Measurements from ENCODE around the gene PHF5A.
"Not testable (repeated sequence)": the region's sequence is repeated elsewhere in the genome, so short reads cannot be mapped to it uniquely, and the experiment has no call there.

Gene PHF5A

DNA sequence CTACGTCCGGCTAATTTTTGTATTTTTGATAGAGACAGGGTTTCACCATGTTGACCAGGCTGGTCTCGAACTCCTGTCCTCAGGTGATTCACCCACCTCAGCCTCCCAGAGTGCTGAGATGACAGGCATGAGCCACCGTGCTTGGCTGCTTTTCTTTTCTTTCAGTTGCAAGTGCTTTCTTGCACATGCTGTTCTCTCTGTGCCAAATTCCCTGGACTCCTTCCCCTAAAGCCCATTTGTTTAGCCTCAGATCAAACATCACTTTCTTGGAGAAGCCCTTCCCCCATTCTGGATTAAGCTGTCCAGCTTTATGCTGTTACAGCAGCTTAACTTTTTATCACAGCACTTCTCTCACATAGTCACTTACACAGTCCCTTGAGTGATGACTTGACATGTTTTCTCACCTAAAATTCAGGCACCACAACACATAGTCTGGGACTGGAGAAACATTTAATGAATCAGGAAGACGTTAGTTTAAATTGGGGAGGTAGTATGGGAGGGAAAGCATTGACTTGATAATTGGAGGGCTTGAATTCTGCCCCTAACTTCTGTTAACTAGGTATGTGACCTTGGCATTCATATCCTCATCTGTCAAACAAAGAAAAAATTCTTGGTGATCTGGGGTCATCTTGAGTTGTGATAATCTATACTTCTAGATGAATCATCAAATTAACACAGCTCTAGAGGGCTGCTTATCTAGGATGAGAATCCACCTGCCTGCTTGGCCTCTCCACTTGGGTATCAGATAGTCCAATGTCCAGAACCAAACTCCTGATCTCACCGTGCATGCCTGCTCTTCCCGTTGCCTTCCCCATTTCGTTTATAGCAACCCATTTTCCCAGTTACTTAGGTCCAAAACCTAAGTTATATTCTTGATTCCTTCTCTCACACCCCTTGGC lies 18.8 kb upstream of the PHF5A start:
- no peak for DNase-seq

DNA sequence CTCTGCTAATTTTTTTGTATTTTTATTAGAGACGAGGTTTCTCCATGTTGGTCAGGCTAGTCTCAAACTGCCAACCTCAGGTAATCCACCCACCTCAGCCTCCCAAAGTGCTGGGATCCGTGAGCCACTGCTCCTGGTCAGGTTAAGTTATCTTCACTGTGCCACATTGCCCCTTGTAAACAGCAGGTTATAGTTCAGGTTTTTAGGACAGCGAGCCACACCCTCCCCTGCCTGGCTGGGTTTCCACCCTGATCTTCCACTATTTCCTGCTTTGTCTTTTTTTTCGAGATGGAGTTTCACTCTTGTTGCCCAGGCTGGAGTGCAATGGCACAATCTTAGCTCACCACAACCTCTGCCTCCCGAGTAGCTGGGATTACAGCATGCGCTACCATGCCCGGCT lies 16.5 kb upstream of the PHF5A start:
- no peak for DNase-seq

DNA sequence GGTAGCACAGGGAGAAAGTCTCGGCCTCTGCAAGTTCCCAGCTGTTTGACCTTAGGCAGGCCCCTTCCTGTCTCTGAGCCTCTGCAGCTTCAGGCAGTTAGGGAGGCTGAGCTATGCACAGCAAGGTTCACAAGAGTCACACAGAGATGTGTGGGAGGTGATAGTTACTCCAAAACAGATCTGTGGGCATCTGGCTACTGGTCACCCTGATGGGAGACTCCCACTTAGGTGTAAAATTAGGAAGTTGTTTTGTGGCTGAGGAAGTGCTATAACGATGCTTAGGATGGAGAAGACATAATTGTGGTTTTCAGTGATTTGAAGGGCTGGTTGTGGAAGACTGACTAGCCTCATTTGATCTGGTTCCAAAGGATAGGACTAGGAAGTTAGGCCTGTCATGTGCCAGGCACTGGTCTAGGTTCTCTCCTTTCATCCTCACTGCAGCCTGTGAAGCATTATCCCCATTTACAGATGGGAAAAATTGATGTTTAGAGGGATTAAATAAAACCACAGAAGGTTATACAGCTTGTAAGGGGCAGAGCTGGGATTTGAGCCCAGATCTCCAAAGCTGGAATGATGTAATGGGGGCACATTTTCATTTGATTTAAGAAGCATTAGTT lies 13.9 kb upstream of the PHF5A start:
- DNase-seq, result no peak

DNA sequence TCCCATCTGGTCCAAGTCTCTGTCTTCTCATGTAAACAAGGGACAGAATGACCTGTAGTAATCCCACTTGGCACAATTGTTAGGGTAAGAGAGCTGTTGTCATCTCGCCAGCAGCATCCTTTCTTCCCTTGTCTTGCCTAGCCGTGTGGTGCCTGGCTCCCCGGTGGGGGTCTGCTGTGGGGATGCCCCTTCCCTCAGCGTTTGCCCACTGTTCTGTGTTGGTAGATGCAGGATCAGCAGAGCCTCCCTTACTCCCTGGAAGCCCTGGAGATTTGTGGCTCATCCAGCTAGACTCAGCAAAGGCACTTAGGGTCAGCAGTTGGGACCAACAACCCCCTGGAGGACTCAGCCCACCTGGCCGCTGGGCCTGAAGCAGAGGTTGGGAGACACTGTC lies 13.4 kb upstream of the PHF5A start:
- DNase-seq, result no peak

DNA sequence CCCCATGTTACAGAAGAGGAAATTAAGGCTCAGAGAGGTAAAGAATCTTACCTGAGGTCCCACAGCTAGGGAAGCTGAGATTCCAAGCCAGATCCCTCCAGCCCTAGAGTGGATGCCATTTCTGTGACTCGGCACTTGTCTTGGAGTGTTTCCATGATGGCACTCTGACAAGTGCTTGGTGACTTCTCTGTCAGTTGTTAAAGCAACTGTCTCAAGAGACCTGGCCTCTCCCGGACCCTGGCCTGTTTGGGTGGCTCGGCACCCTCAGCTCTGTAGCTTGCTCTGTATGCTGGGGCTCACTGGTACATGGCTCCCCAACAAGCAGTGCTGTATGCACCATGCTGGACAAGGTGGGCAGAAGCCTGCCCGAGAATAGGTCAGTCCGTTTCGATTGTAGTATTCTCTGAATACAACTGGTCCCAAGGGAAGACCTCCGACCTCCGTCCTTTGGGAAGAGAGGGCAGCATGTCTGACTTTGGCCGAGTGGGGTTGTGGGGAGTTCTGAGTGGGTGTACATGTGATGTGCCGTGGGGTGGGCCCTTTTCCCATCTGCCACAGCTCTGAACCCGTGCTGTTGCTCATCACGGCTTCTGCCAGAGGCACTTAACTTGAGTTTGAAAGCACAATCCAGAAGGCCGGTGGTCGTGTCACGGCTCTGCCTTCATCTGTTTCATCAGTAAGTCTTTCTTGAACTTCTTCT lies 12.8 kb upstream of the PHF5A start:
- DNase-seq, result no peak

DNA sequence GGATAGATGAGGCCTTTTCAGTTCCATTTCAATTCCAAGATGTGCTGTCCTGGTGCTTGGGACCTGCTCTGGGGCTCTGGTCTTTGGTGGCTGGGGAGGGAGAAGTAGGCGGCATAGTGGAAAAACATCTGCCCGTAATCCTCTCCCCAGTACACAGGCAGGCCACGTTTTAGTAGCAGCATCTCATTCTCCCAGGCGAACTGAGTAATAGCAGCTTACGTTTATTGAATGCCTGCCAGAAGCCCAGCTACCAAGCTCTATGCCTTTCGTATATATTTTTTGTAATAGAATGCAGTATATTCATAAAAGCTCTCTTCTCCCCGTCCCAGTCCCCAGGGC lies 11.9 kb upstream of the PHF5A start:
- no peak for DNase-seq

DNA sequence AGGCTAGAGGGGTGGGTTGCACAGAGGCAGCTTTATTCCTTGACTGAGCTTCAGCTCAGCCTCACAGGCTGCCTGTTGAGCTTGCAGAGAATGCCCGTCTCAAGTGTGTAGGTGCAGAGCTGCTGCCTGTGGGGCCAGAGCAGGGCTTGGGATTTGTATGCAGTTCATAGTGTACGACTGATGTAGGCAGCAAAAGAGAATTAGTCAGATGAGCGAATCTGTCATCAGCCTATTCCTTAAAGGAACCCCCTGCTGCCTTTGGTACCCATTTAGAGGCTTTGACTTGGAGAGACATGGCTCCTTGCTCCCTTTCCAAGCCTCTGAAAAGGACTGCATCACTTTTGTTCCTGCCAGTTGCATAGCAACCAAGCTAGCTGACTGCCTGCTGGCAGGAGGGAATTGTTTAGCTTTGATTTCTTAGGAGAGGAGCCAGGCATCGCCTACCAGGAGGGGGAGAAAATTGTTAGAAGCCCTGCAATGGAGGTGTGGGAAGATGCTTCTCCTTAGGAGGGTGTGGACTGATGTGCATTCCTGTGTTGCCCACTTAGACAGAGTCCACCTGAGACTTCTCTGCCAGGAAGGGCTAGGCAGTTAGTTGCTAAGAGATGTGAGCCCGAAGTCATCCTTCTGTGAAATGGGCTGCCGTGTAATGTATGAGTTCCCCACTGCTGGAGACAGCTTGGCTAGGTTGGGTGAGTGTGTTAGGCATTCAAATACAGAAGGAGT lies 11.3 kb upstream of the PHF5A start:
- no peak for DNase-seq

DNA sequence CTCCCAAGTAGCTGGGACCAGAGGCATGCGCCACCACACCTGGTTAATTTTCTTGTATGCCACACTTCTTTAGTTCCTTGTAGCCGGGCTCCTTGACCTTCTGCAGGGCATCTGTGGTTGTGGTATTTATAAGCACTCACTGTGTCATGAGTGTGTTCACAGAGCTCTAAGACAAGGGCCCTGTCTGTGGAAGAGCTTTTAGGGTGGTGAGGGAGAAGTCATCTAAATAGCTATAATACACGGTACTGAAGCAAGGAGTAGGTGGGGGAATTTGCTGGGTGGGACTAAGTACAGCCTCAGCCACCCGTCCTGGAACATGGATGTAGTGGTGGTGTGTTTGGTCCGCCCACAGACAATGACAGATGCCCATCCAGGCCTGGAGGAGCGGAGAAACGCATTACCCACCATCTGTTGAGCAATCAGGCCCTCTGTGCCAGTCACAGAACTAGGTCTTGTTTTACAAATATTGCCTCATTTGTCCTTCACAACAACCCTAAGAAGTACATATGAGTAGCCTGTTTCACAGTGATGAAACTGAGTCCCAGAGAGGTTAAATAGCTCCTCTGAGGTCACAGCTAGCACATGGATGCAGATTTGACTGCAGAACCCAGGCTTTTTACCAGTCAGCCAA lies 10.5 kb upstream of the PHF5A start:
- DNase-seq, result no peak

DNA sequence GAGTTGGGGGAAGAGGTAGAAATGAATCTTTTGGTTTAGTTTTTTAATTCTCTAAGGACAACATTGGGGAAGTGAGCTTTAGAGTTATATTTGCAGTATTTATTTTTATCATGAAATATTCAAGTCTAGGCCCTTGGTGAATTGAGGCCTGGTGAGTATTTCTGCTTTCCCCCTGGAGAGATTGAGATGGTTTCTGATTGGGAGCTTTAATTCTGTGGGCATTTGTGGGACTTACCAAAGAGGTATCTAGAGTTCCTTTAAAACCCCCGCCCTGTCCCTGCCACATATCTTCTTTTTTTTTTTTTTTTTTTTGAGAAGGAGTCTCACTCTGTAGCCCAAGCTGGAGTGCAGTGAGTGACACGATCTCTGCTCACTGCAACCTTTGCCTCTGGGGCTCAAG lies 10.0 kb upstream of the PHF5A start:
- DNase-seq, result no peak

DNA sequence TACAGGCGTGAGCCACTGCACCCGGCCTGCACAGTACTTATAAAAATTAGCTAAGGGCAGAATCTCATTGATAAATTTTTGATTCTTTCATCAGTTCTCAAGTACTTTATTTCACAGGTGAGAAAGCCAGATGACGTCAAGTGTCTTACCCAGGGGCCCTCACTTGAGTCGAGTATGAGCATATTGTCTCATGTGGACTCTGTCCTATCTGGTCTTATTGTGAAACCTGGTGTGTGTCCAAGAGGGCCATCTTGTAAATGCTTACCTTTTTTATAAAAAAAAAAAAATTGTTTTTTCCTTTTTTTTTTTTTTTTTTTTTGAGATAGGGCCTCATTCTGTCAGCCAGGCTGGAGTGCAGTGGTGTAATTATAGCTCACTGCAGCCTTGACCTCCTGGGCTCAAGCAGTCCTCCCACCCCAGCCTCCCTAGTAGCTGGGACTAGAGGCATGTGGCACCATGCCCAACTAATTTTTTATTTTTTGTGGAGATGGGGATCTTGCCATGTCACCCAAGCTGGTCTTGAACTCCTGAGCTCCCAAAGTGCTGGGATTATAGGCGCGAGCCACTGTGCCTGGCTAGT lies 6.5 kb upstream of the PHF5A start:
- DNase-seq, result no peak

DNA sequence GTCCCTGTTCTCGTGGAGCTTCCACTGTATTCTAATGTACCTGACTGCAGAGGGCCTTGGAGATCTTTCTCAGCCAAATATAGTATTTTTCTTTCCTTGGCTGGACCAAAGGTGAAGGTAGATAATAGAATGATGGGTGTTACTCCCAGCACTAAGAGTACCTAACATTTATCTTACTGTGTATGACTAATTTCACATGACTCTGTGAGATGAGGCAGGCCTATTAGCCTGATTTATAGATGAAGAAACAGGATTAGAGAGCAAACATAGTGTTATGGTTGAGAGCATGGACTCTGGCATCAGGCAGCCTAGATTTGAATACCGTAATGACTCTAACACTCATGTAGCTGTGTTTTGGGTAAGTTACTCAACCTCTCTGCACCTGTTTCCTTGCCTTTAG lies 3.1 kb upstream of the PHF5A start:
- no peak for DNase-seq

DNA sequence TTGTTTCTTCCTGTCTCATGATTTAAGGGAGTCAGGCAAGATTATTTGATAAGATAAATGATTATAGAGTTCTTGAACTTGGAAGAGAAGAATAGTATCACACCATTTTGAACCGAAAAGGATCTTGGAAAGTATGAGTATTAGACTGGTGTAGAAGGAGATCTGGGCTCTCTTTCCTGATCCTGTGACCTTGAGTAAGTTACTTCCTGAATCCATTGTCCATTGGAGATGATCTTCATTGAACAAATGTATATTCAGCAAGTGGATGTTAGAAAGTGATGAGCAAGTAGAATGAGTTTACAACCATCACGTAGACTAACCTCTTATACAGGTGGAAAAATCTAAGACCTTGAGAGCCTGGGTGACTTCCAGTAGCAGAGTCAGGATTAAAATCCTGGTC lies 2.4 kb upstream of the PHF5A start:
- no peak for DNase-seq

DNA sequence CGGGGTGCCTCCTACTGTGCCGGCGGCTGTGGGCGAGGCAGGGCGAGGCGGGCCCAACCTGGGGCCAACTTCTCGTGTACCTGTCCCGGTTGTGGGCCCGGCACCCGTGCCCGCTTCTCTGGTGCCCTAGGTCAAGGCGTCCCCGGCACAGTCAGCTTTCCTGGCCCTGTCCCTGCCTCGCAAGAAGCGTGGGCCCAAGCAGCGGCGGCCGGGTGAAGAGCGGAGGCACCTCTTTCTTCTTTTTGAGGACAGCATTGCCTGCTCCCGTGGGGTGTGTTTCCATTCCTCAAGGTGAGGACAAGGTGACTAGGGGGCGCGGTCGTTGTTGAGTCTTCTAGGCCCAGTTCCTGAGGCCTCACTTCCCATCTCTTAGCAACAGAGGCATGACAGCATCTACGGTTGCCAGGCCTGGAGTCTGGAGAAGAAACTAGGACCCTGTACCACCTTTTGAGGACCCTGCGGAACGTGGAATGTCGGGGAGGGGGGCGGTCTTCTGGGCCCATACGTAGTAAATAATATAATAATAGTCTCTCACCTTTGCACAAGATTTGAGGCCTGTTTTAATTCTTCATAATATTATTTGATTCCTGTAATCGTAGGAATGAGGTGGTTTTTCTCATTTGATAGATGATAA lies 843 bp upstream of the PHF5A start:
- no peak for DNase-seq

DNA sequence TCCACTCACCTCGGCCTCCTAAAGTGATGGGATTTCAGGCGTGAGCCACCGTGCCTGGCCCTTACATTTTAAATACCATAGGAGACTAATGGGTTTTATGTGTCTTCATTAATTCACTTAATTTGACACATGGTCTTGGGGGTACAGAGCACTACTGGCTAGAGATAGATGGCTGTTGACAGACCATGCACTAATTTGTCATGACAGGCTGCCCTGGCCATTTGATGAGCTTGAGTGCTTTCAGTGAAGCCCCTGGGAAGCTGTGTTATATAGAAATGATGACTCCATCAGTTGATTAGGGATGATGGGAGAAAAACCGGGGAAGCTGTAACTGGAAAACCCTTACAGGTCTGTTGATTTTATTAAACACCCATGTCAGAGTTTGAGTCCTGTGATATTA lies 6.6 kb downstream of the PHF5A start:
- no peak for DNase-seq

DNA sequence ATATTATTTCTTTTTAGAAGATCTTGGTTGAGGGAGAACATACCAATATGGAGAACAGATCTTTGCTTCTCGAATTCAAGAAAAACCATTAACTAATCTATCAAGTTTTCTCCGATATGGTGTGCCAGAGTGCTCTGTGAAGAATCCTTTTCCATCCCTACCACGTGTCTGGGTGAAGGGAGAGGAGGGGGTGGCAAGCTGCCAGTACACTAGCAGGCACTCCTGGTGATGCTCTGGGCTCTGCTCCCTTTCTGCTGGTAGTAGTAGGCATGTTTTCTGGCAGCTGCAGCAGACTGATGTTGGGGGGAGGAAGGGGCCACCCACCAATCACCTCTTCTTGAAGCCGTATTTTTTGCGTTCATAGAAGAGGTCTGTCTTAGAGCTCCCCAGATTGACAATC lies 8.4 kb downstream of the PHF5A start:
- DNase-seq, result not testable (repeated sequence)

DNA sequence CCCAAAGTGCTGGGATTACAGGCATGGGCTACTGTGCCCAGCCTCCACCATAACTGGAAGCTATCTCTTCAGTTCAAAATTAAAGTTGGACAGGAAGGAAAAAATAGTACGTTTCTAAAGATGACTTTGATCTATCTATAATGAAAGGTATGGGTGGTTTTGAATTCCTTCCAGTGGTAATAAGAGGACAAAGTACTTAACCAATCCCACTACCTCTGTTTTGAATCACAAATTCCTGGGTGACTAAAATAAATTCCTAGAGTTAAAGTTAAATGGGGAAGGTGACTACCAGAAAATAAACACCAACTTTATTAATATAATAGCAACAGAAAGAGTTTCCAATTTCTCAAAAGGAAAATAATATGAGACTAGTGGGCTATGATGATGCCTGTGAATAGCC lies 9.1 kb downstream of the PHF5A start:
- no peak for DNase-seq

DNA sequence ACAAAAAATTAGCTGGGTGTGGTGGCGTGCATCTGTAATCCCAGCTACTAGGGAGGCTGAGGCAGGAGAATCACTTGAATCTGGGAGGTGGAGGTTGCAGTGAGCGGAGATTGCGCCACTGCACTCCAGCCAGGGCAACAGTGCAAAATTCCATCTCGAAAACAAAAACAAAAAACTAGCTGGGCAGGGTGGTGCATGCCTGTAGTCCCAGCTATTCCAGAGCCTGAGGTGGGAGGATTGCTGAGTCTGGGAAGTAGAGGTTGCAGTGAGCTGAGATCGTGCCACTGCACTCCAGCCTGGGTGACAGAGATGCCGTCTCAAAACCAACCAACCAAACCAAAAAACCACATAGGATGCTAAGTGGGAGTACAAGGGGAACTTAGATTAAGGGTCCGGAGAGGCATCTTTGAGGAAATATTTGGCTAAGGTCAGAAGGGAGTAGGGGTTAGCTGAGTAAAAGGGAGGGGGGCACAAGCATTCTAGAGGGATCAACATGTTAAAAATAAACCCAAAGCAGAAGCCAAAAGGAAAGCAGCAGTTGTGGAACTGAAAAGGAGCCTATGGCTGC lies 10.2 kb downstream of the PHF5A start:
- DNase-seq, result no peak

DNA sequence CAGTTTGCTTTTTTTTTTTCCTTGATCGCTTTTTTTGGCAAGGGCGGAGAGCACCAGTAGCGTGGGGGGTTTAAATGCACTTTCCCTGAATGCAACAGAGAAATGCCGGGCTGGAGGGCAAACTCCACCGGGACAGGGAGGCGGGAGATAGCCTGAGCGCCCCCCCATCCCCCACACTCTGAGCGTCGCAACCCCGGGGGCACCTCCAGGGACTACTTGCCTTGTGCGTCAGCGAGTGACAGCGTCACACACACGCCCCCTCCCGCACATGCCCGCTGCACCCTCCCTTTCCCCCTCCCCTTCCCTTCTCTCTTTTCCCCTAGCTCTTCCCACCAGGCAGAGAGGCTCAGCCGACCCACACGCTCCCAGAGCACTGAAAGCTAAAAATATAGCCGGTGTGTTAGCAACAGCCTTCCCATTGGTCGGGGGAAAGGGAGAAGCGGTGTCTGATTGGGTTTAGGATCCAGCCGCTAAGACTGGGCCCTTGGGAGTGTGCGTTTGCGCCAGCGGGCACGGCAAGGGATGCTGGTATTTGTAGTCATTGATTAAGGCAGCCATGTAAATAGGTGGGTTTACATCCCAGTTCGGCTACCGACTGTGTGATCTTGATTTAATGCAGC lies 20.2 kb downstream of the PHF5A start:
- peak; percentile 89 to 91 for DNase-seq

DNA sequence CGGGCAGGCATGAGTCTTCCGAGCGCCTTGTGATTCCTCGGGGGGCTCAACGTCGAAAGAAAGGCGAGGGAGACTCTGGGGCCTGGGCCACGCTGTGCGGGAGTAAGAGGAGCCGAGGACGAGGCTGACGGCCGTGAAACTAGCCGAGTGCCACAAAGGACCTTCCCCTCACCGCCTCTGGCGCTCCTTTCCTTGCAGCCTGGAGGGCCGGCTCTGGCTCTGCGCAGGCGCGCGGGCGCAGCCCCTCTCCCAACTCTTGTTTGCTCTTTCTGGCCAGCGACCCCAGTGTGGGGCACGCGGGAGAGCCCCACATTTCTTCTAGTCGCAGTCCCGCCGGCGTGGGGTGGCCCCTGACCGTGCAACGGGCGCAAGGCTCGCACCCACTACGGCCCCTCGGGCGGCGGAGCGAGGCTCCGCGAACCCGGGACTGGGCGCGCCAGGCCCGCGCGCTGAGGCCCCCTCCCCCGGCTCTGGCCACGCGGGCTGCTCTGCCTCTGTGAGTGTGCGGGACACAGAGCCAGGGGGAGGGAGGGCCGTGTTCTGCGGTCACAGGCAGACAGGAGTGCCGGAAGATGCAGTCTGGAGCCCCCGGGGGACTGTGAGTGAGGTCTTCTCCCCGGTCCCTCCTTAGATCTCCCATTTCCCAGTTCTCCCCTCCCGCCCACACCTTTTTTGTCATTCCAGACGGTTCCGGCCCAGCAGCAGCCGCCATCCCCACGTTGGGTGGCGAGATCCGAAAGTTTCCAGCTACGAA lies 20.9 kb downstream of the PHF5A start:
- peak; percentile 77 to 80 for DNase-seq

DNA sequence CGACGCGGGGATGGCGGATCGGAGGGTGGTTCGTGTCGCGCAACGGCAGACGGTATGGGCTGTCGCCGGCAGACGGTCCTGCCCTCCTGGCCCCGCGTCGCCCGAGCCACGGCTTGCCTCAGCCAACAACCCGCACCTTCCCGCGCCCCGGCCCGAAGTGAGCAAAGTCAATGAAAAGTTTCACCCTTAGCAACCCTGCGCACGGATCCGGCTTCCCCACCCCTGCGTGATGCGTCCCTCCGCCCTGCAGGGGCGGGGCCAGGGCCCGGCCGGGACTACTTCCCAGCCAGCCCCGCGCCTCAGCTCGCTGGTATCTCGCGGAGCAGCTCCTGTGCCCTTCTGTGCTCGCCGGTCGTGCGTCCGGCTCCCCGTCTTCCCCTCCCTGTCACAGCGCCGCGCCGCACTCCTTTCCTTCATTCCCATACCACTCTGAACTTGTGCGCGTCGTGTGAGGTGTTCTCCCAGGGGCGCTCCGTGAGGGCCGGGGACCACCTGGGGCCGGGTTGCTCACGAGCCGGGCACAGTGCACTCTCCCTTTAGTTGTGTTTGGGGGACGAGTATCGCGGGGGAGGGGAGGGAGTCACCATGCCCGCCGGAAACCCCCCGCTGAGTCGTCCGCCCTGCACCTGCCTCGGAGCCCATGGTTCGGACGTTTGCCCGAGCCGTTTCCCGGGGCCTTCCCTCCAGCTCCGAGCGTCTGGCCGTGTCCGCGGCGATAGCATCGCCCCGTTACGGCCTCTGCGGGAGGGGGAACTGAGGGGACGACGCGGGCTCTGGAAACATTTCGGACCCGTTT lies 21.7 kb downstream of the PHF5A start, which contains the start of gene TOB2:
Gene TOB2 (minus strand): TSS at position 163 of the 796 bp plus-strand sequence. CDS start 9,456 bp downstream, outside the sequence.
- peak; percentile 97 to 98 for DNase-seq
